CD14-positive monocyte (primary cell): ENCODE results near the gene IGLL5. TPM values are rescaled to one million over a fixed set of nuclear protein-coding genes. Genes with fewer than 3 reads are reported as not detected.

Experiments used
- DNase-seq, 3 donors: peaks; one replicate each; pipeline ENCODE4 v3.0.0-alpha.2; 2011 to 2022
- H2AFZ ChIP-seq: 2 replicates; pipeline ENCODE4 v1.6.0; 2012; ENCODE audit warnings: mild to moderate bottlenecking, low read depth, low read length, inconsistent platforms; ENCODE audit not compliant: insufficient read depth, poor library complexity, severe bottlenecking
- H3K27ac ChIP-seq, 2 donors: 1 replicate in 1 of 2; 2 replicates in 1 of 2; pipeline ENCODE4 v1.5.1; 2012 to 2013; ENCODE audit warnings: low read length in 2 of 2, control low read depth in 1 of 2, inconsistent platforms in 1 of 2, low read depth in 1 of 2, mild to moderate bottlenecking in 1 of 2
- H3K27me3 ChIP-seq, 2 donors: one replicate each; pipeline versions ENCODE4 v1.6.0 to v1.6.1; 2011 to 2013; ENCODE audit warnings: low read length in 2 of 2; ENCODE audit not compliant: control insufficient read depth in 2 of 2, insufficient read depth in 2 of 2
- H3K36me3 ChIP-seq, 2 donors: replicated peaks in 1 of 2; 1 replicate in 1 of 2; 2 replicates in 1 of 2; pipeline versions ENCODE4 v1.5.1 to v1.6.1; 2012 to 2013; ENCODE audit warnings: low read length in 2 of 2, control low read depth in 1 of 2, inconsistent platforms in 1 of 2, mild to moderate bottlenecking in 1 of 2; ENCODE audit not compliant: insufficient read depth in 2 of 2, control insufficient read depth in 1 of 2
- H3K4me1 ChIP-seq, 2 donors: 1 replicate in 1 of 2; 2 replicates in 1 of 2; pipeline versions ENCODE4 v1.5.1 to v1.6.1; 2012 to 2013; ENCODE audit warnings: low read length in 2 of 2, control low read depth in 1 of 2, inconsistent platforms in 1 of 2, mild to moderate bottlenecking in 1 of 2, moderate library complexity in 1 of 2; ENCODE audit not compliant: insufficient read depth in 2 of 2, control insufficient read depth in 1 of 2
- H3K4me2 ChIP-seq: replicated peaks from 2 replicates; pipeline ENCODE3; 2012; ENCODE audit warnings: low read length, moderate library complexity, mild to moderate bottlenecking; ENCODE audit not compliant: poor library complexity, severe bottlenecking; ENCODE audit errors: extremely low read depth
- H3K4me3 ChIP-seq, 3 experiments: fragments of 200-600 bp in 1 of 3; sonication (generic) in 1 of 3; replicated peaks in 1 of 3; 1 replicate in 2 of 3; 2 replicates in 1 of 3; pipeline ENCODE4 v1.5.1; 2011 to 2013; ENCODE audit warnings: low read length in 3 of 3, mild to moderate bottlenecking in 3 of 3, control low read depth in 2 of 3, low read depth in 2 of 3, inconsistent platforms in 1 of 3, moderate library complexity in 1 of 3
- H3K79me2 ChIP-seq: 2 replicates; pipeline ENCODE4 v1.6.0; 2012; ENCODE audit warnings: mild to moderate bottlenecking, control low read depth, inconsistent platforms, low read length, moderate library complexity; ENCODE audit not compliant: insufficient read depth
- H3K9ac ChIP-seq: 2 replicates; pipeline ENCODE4 v1.6.0; 2017; ENCODE audit warnings: low read length, mild to moderate bottlenecking; ENCODE audit not compliant: insufficient read depth, poor library complexity, severe bottlenecking
- H3K9me3 ChIP-seq, 2 donors: replicated peaks in 1 of 2; 1 replicate in 1 of 2; 2 replicates in 1 of 2; pipeline versions ENCODE4 v1.5.1 to v1.6.1; 2012 to 2013; ENCODE audit warnings: low read length in 2 of 2, control low read depth in 1 of 2; ENCODE audit not compliant: control insufficient read depth in 1 of 2, insufficient read depth in 1 of 2
- H4K20me1 ChIP-seq: 2 replicates; pipeline ENCODE4 v1.6.0; 2012; ENCODE audit warnings: mild to moderate bottlenecking, low read length, control low read depth, moderate library complexity; ENCODE audit not compliant: insufficient read depth
- H3K27ac Mint-ChIP-seq, 7 donors: one replicate each; pipeline ENCODE4 v1.8.0; 2020; ENCODE audit warnings: mild to moderate bottlenecking in 7 of 7, mixed read lengths in 7 of 7, moderate library complexity in 6 of 7, inconsistent platforms in 2 of 7
- H3K27me3 Mint-ChIP-seq, 3 donors: one replicate each; pipeline ENCODE4 v1.8.0; 2021 to 2022; ENCODE audit warnings: low read depth in 3 of 3, mild to moderate bottlenecking in 3 of 3, mixed read lengths in 3 of 3, moderate library complexity in 3 of 3, inconsistent platforms in 1 of 3
- H3K36me3 Mint-ChIP-seq, 2 donors: one replicate each; pipeline ENCODE4 v1.8.0; 2020; ENCODE audit warnings: mixed read lengths in 2 of 2, inconsistent platforms in 1 of 2, mild to moderate bottlenecking in 1 of 2
- H3K4me1 Mint-ChIP-seq: one replicate; pipeline ENCODE4 v1.8.0; 2020; ENCODE audit warnings: mild to moderate bottlenecking, mixed read lengths
- H3K4me3 Mint-ChIP-seq, 2 donors: one replicate each; pipeline ENCODE4 v1.8.0; 2020; ENCODE audit warnings: mild to moderate bottlenecking in 2 of 2, mixed read lengths in 2 of 2, moderate library complexity in 1 of 2
- H3K9me3 Mint-ChIP-seq, 7 donors: one replicate each; pipeline ENCODE4 v1.8.0; 2020 to 2022; ENCODE audit warnings: mixed read lengths in 7 of 7, mild to moderate bottlenecking in 6 of 7, moderate library complexity in 6 of 7, inconsistent platforms in 2 of 7
- CTCF ChIP-seq: fragments of 200-600 bp; IDR thresholded peaks from one replicate; pipeline ENCODE4 v1.8.0; 2022; ENCODE audit warnings: antibody characterized with exemption, mild to moderate bottlenecking
- WGBS: methylation state at CpG from one replicate; pipeline ENCODE4 v1.1.5; 2013; ENCODE audit warnings: missing lambda C conversion rate; ENCODE audit not compliant: insufficient coverage; 5-methylcytosine and 5-hydroxymethylcytosine counted together
- intact Hi-C, 2 donors: fragments of 100-400 bp; cut with micrococcal nuclease; formaldehyde crosslinking; loops; one replicate each; pipeline versions ENCODE4 v1.15.0 to v1.15.1; 2023
- polyA plus RNA-seq, 3 donors: library from polyadenylated mRNA; depleted of rRNA in 1 of 3; unstranded in 2 of 3; stranded (reverse) in 1 of 3; fragments of 300-500 nt in 2 of 3; fragments of >200 nt in 1 of 3; fragmentation: Illumina TruSeq in 2 of 3; gene quantifications; 1 replicate in 2 of 3; 2 replicates in 1 of 3; pipeline ENCODE4 v1.2.3, GENCODE V29; 2012 to 2021

IGLL5 gene
- polyA plus RNA-seq, 3 donors: 0.21 to 0.38 TPM; not detected in 1

GRCh38 chr22:22878801-22879674 lies 8.6 kb upstream of the IGLL5 start:
- no peak overlapping the region for H3K4me3 ChIP-seq
- WGBS: 88% methylated on average over 9 of the region's 11 CpGs
- peaks cover 28 to 31% of the 10 kb centered on the region in 2 donors for H3K4me1 ChIP-seq
- no peaks in the 10 kb centered on the region for H3K36me3 Mint-ChIP-seq
- H3K9me3 ChIP-seq: peaks cover 0 to 5% of the 10 kb centered on the region in 2 donors
- intact Hi-C loops: no loop called here
- H2AFZ ChIP-seq: no peak overlapping the region
- H3K27me3 Mint-ChIP-seq: peaks cover 0 to 7% (median 5%) of the 10 kb centered on the region in 3 donors
- no peak for TF ChIP-seq CTCF
- H3K4me2 ChIP-seq: no peak overlapping the region
- no peaks in the 10 kb centered on the region for H3K27me3 ChIP-seq
- no peak overlapping the region for H3K27ac Mint-ChIP-seq
- no peak overlapping the region for H3K4me3 Mint-ChIP-seq
- H4K20me1 ChIP-seq: no peaks in the 10 kb centered on the region
- H3K27ac ChIP-seq: no peak overlapping the region
- peaks cover 1 to 13% (median 6%) of the 10 kb centered on the region in 7 donors for H3K9me3 Mint-ChIP-seq
- peaks cover 31% of the 10 kb centered on the region for H3K4me1 Mint-ChIP-seq
- no peaks in the 10 kb centered on the region for H3K79me2 ChIP-seq
- no peak overlapping the region for H3K9ac ChIP-seq
- no peak for DNase-seq
- no peaks in the 10 kb centered on the region for H3K36me3 ChIP-seq

- Histone ChIP-seq H3K27ac (no peak overlapping the region), H3K4me3 (no peak overlapping the region), H3K79me2 (no peaks in the 10 kb centered on the region), H3K27me3 (no peaks in the 10 kb centered on the region), H3K4me1 (peaks cover 33 to 35% of the 10 kb centered on the region in 2 donors), H4K20me1 (no peaks in the 10 kb centered on the region), H3K4me2 (no peak overlapping the region), H3K9ac (no peak overlapping the region), H2AFZ (peak overlapping the region; percentile 35), H3K36me3 (no peaks in the 10 kb centered on the region), H3K9me3 (no peaks in the 10 kb centered on the region)
- no peak for DNase-seq
- WGBS: 58% methylated on average over 3 of the region's 5 CpGs
- H3K4me3 Mint-ChIP-seq: no peak overlapping the region
- peaks cover 0 to 6% (median 0%) of the 10 kb centered on the region in 7 donors for H3K9me3 Mint-ChIP-seq
- H3K4me1 Mint-ChIP-seq: peaks cover 36% of the 10 kb centered on the region
- intact Hi-C loops: loop anchor here (5.0 kb wide), 4 partner anchors 32 to 68 kb away; no protein-coding TSS in a partner anchor
- no peaks in the 10 kb centered on the region for H3K36me3 Mint-ChIP-seq
- H3K27ac Mint-ChIP-seq: peak overlapping the region in 1 of 7 donors; percentile 60
- no peak for TF ChIP-seq CTCF
- peaks cover under 1 to 7% (median 5%) of the 10 kb centered on the region in 3 donors for H3K27me3 Mint-ChIP-seq
Observed at GRCh38 chr22:22879675-22880155, 7.9 kb upstream of the IGLL5 start.
